ENCODE data around the gene FABP7. TPM values are rescaled to one million over a fixed set of nuclear protein-coding genes. Genes with fewer than 3 reads are reported as not detected.

FABP7 gene
- total RNA-seq, 1 experiment from 2014 or later, result not detected

DNA sequence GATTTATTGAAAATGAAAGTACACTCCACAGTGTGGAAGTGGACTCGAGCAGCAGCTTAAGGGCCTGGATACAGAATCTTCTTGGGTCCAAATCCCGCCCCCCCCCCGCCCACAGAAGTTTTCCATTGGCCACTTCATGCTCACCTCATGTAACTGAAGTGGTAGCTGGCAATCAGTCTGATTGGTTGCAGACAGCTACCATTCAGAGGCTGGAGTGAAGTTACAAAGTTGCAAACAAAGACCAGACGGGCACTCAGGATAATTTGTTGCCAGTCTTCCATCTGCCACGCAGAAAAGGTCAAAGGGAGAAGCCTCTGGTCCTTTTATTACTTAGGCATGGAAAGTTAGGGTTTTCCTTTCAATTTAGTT, 25.8 kb upstream of the FABP7 start:
- Histone ChIP-seq H3K9me3 (ENCODE audit: control insufficient read depth in 1 of 2, insufficient read depth in 1 of 2, low read depth in 1 of 2, low read length in 2 of 2) (no peaks in the 10 kb centered on the region), H3K79me2 (ENCODE audit: insufficient read depth, low read length) (no peaks in the 10 kb centered on the region), H3K9me2 (ENCODE audit: insufficient read depth) (no peaks in the 10 kb centered on the region), H4K20me1 (ENCODE audit: insufficient read depth) (no peaks in the 10 kb centered on the region), H3K27ac (ENCODE audit: low read depth, low read length) (no peak overlapping the region), H2AFZ (ENCODE audit: low read depth, low read length, poor library complexity, severe bottlenecking) (no peak overlapping the region), H3K4me1 (ENCODE audit: control insufficient read depth in 1 of 2, insufficient read depth in 2 of 2, low read length in 2 of 2) (no peaks in the 10 kb centered on the region), H3K9ac (ENCODE audit: low read length) (no peak overlapping the region), H3K4me3 (replicated peaks in 1 of 2; ENCODE audit: low read depth in 1 of 2, low read length in 2 of 2) (no peak overlapping the region), H3K27me3 (ENCODE audit: insufficient read depth, low read length) (no peaks in the 10 kb centered on the region), H3K4me2 (ENCODE audit: low read length) (no peak overlapping the region), H3K36me3 (ENCODE audit: control insufficient read depth in 1 of 2, insufficient read depth in 2 of 2, low read length in 2 of 2) (no peaks in the 10 kb centered on the region)
- intact Hi-C loops (cut with micrococcal nuclease), result no loop called here
- TF ChIP-seq, protein P1, sequence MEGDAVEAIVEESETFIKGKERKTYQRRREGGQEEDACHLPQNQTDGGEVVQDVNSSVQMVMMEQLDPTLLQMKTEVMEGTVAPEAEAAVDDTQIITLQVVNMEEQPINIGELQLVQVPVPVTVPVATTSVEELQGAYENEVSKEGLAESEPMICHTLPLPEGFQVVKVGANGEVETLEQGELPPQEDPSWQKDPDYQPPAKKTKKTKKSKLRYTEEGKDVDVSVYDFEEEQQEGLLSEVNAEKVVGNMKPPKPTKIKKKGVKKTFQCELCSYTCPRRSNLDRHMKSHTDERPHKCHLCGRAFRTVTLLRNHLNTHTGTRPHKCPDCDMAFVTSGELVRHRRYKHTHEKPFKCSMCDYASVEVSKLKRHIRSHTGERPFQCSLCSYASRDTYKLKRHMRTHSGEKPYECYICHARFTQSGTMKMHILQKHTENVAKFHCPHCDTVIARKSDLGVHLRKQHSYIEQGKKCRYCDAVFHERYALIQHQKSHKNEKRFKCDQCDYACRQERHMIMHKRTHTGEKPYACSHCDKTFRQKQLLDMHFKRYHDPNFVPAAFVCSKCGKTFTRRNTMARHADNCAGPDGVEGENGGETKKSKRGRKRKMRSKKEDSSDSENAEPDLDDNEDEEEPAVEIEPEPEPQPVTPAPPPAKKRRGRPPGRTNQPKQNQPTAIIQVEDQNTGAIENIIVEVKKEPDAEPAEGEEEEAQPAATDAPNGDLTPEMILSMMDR (IDR thresholded peaks at IDR 0.05 in 2 of 3, conservative IDR thresholded peaks at IDR 0.05 in 1 of 3; ENCODE audit: borderline replicate concordance in 1 of 3, insufficient read depth in 1 of 3, low read depth in 2 of 3, low read length in 2 of 3), result no peak
- TF ChIP-seq, protein P2, sequence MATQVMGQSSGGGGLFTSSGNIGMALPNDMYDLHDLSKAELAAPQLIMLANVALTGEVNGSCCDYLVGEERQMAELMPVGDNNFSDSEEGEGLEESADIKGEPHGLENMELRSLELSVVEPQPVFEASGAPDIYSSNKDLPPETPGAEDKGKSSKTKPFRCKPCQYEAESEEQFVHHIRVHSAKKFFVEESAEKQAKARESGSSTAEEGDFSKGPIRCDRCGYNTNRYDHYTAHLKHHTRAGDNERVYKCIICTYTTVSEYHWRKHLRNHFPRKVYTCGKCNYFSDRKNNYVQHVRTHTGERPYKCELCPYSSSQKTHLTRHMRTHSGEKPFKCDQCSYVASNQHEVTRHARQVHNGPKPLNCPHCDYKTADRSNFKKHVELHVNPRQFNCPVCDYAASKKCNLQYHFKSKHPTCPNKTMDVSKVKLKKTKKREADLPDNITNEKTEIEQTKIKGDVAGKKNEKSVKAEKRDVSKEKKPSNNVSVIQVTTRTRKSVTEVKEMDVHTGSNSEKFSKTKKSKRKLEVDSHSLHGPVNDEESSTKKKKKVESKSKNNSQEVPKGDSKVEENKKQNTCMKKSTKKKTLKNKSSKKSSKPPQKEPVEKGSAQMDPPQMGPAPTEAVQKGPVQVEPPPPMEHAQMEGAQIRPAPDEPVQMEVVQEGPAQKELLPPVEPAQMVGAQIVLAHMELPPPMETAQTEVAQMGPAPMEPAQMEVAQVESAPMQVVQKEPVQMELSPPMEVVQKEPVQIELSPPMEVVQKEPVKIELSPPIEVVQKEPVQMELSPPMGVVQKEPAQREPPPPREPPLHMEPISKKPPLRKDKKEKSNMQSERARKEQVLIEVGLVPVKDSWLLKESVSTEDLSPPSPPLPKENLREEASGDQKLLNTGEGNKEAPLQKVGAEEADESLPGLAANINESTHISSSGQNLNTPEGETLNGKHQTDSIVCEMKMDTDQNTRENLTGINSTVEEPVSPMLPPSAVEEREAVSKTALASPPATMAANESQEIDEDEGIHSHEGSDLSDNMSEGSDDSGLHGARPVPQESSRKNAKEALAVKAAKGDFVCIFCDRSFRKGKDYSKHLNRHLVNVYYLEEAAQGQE (IDR thresholded peaks at IDR 0.05; ENCODE audit: low read depth), result no peak
- TF ChIP-seq SIN3A (IDR thresholded peaks at IDR 0.05; ENCODE audit: low read depth), result no peak
- TF ChIP-seq RAD21 (IDR thresholded peaks at IDR 0.05; ENCODE audit: low read depth), result no peak
- no peak for TF ChIP-seq EGR1 (IDR thresholded peaks at IDR 0.05; ENCODE audit: low read depth)
- TF ChIP-seq CBX3 (IDR thresholded peaks at IDR 0.05; ENCODE audit: low read depth), result no peak
- TF ChIP-seq CEBPB (IDR thresholded peaks at IDR 0.05; ENCODE audit: low read depth), result no peak
- no peak for TF ChIP-seq ZNF274 (IDR thresholded peaks at IDR 0.05; ENCODE audit: low read depth, low read length)
- no peak for TF ChIP-seq EZH2phosphoT487 (IDR thresholded peaks at IDR 0.05; ENCODE audit: borderline replicate concordance)
- no peak for TF ChIP-seq SP1 (IDR thresholded peaks at IDR 0.05; ENCODE audit: low read depth)
- no peak for TF ChIP-seq SRF (IDR thresholded peaks at IDR 0.05; ENCODE audit: low read depth)
- TF ChIP-seq POLR2AphosphoS5 (IDR thresholded peaks at IDR 0.05; ENCODE audit: low read depth, low read length), result no peak
- no peak for TF ChIP-seq JUND (IDR thresholded peaks at IDR 0.05)
- TF ChIP-seq EZH2 (IDR thresholded peaks at IDR 0.05), result no peak
- no TSS peak for BruUV-seq (replicated peaks)
- ChIA-PET RAD21 (ENCODE audit: low non-redundant PET in 1 of 2, low total read pairs in 2 of 2, uncharacterized antibody in 2 of 2, unreplicated experiment in 2 of 2) (no interaction called here), CTCF (no interaction called here), POLR2A (no interaction called here)
- ATAC-seq (no peak), DNase-seq (ENCODE audit: low read depth, low spot score) (no peak)
